Measurements from ENCODE around the gene DDIT4.

Gene DDIT4

GRCh38 chr10:72315054-72315453 lies 41.3 kb downstream of the DDIT4 start:
- no peak for DNase-seq (ENCODE audit: extremely low spot score)
- TF ChIP-seq CTCF (IDR thresholded peaks at IDR 0.05; ENCODE audit: control extremely low read depth, extremely low read depth, low read depth, missing control alignments): no peak
- POLR2A ChIA-PET: interaction anchor here (1.7 kb wide), 1 partner anchor 11 kb away, joined by 4 read pairs; no protein-coding TSS in a partner anchor
- CTCF ChIA-PET: interaction anchor here (0.9 to 1.6 kb wide), 3 partner anchors 8 to 22 kb away, joined by 3 to 4 read pairs (median 4); no protein-coding TSS in a partner anchor

- POLR2A ChIA-PET: interaction anchor here (0.5 to 1.7 kb wide), 2 partner anchors 12 to 35 kb away, joined by 3 to 4 read pairs; no protein-coding TSS in a partner anchor
- CTCF ChIA-PET: interaction anchor here (0.9 to 1.8 kb wide), 4 partner anchors 9 to 21 kb away, joined by 3 to 9 read pairs (median 4); no protein-coding TSS in a partner anchor
- TF ChIP-seq CTCF (IDR thresholded peaks at IDR 0.05; ENCODE audit: control extremely low read depth, extremely low read depth, low read depth, missing control alignments): no peak
- no peak for DNase-seq (ENCODE audit: extremely low spot score)
Observed at GRCh38 chr10:72315611-72316385, 42.1 kb downstream of the DDIT4 start.

GRCh38 chr10:72316386-72316700 lies 42.6 kb downstream of the DDIT4 start:
- no peak for TF ChIP-seq CTCF (IDR thresholded peaks at IDR 0.05; ENCODE audit: control extremely low read depth, extremely low read depth, low read depth, missing control alignments)

GRCh38 chr10:72316748-72317435 lies 43.2 kb downstream of the DDIT4 start:
- no peak for TF ChIP-seq CTCF (IDR thresholded peaks at IDR 0.05; ENCODE audit: control extremely low read depth, extremely low read depth, low read depth, missing control alignments)
- CTCF ChIA-PET: interaction anchor here (1.2 to 1.8 kb wide), 3 partner anchors 10 to 42 kb away, joined by 3 to 9 read pairs (median 4); no protein-coding TSS in a partner anchor
- POLR2A ChIA-PET: interaction anchor here (0.9 kb wide), 1 partner anchor 19 kb away, joined by 4 read pairs; no protein-coding TSS in a partner anchor
- DNase-seq (ENCODE audit: extremely low spot score): no peak

More at GRCh38 chr10:72316386-72316700, 42.6 kb downstream of the DDIT4 start:
- no peak for DNase-seq (ENCODE audit: extremely low spot score)
- POLR2A ChIA-PET: interaction anchor here (0.5 to 0.9 kb wide), 2 partner anchors 19 to 36 kb away, joined by 3 to 4 read pairs; no protein-coding TSS in a partner anchor
- CTCF ChIA-PET: interaction anchor here (1.2 to 1.8 kb wide), 4 partner anchors 9 to 41 kb away, joined by 3 to 9 read pairs (median 4); no protein-coding TSS in a partner anchor

GRCh38 chr10:72318418-72319262 lies 44.9 kb downstream of the DDIT4 start:
- no peak for TF ChIP-seq CTCF (IDR thresholded peaks at IDR 0.05; ENCODE audit: control extremely low read depth, extremely low read depth, low read depth, missing control alignments)
- no peak for DNase-seq (ENCODE audit: extremely low spot score)
- ChIA-PET CTCF (interaction anchor here (0.7 to 6.3 kb wide), 3 partner anchors 20 to 106 kb away, joined by 3 to 41 read pairs (median 3); no protein-coding TSS in a partner anchor), POLR2A (interaction anchor here (0.6 to 1.3 kb wide), 3 partner anchors 21 to 43 kb away, joined by 3 to 5 read pairs (median 4); no protein-coding TSS in a partner anchor)

All from GM10248 (cell line).